ENCODE results near the gene SYNM. TPM values are rescaled to one million over a fixed set of nuclear protein-coding genes. Genes with fewer than 3 reads are reported as not detected.

Gene SYNM
- polyA plus RNA-seq, 2 donors, result 20.3 to 40.8 TPM

GRCh38 chr15:99169769-99170311, 65.0 kb downstream of the SYNM start:
- Histone ChIP-seq H3K4me1 (ENCODE audit: control insufficient read depth in 2 of 2, insufficient read depth in 2 of 2, low read length in 1 of 2) (no peaks in the 10 kb centered on the region), H3K27me3 (ENCODE audit: control insufficient read depth in 1 of 2, insufficient read depth in 2 of 2, low read length in 2 of 2) (no peaks in the 10 kb centered on the region), H3K27ac (ENCODE audit: low read depth in 2 of 2, low read length in 1 of 2) (peak overlapping the region; percentile 81 to 84), H3K36me3 (ENCODE audit: control insufficient read depth in 2 of 2, insufficient read depth in 2 of 2, low read length in 1 of 2) (peaks cover 2 to 18% of the 10 kb centered on the region in 2 donors), H3K9me3 (ENCODE audit: control insufficient read depth in 2 of 2, insufficient read depth in 1 of 2, low read depth in 1 of 2, low read length in 1 of 2) (no peaks in the 10 kb centered on the region), H3K4me3 (ENCODE audit: low read depth in 1 of 2, low read length in 2 of 2) (no peak overlapping the region)
- 71% methylated on average over 10 of the region's 10 CpGs for WGBS, 2 donors

DNA sequence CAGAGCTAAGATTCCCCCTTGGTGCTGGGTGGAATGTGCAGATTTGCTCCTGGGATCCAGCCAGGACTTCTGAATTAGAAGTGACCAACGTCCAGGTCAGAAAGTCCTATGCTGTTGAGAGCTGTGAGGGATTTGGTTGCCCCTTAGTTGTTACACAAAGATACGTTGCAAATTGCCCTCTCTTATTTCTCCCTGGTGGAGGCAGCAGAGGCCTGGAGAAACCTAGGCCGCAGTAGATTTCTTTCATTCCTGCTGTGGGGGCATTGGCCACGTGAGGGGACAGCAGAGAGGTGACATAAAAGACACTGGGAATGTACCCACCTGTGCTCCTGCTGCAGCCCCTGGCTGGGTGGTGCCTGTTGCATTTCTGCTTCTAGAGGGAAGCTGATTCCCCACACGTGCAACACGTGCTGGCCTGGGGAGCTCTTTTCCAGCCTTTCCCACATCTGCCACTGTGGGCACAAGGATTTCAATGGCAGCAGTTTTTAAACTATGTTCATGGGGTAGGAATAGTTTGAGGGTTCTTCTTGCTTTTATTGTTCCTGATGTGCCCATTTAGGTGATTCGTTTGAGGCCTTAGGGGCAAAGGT, 65.7 kb downstream of the SYNM start:
- 72% methylated on average over 7 of the region's 7 CpGs for WGBS, 2 donors
- H3K9me3 ChIP-seq (ENCODE audit: control insufficient read depth in 2 of 2, insufficient read depth in 1 of 2, low read depth in 1 of 2, low read length in 1 of 2), result no peaks in the 10 kb centered on the region
- H3K4me3 ChIP-seq (ENCODE audit: low read depth in 1 of 2, low read length in 2 of 2), result no peak overlapping the region
- H3K36me3 ChIP-seq (ENCODE audit: control insufficient read depth in 2 of 2, insufficient read depth in 2 of 2, low read length in 1 of 2), result peaks cover 2 to 20% of the 10 kb centered on the region in 2 donors
- H3K4me1 ChIP-seq (ENCODE audit: control insufficient read depth in 2 of 2, insufficient read depth in 2 of 2, low read length in 1 of 2), result no peaks in the 10 kb centered on the region
- no peaks in the 10 kb centered on the region for H3K27me3 ChIP-seq (ENCODE audit: control insufficient read depth in 1 of 2, insufficient read depth in 2 of 2, low read length in 2 of 2)
- H3K27ac ChIP-seq (ENCODE audit: low read depth in 2 of 2, low read length in 1 of 2), result peak overlapping the region; percentile 64 to 70

- Histone ChIP-seq H3K4me1 (ENCODE audit: control insufficient read depth in 2 of 2, insufficient read depth in 2 of 2, low read length in 1 of 2) (no peaks in the 10 kb centered on the region), H3K27ac (ENCODE audit: low read depth in 2 of 2, low read length in 1 of 2) (peak overlapping the region; percentile 12 to 20), H3K36me3 (ENCODE audit: control insufficient read depth in 2 of 2, insufficient read depth in 2 of 2, low read length in 1 of 2) (peaks cover 2 to 18% of the 10 kb centered on the region in 2 donors), H3K4me3 (ENCODE audit: low read depth in 1 of 2, low read length in 2 of 2) (no peak overlapping the region), H3K9me3 (ENCODE audit: control insufficient read depth in 2 of 2, insufficient read depth in 1 of 2, low read depth in 1 of 2, low read length in 1 of 2) (no peaks in the 10 kb centered on the region), H3K27me3 (ENCODE audit: control insufficient read depth in 1 of 2, insufficient read depth in 2 of 2, low read length in 2 of 2) (no peaks in the 10 kb centered on the region)
- 95% methylated on average over 4 of the region's 4 CpGs for WGBS, 2 donors
Measured at GRCh38 chr15:99172171-99172570, 67.3 kb downstream of the SYNM start.

DNA sequence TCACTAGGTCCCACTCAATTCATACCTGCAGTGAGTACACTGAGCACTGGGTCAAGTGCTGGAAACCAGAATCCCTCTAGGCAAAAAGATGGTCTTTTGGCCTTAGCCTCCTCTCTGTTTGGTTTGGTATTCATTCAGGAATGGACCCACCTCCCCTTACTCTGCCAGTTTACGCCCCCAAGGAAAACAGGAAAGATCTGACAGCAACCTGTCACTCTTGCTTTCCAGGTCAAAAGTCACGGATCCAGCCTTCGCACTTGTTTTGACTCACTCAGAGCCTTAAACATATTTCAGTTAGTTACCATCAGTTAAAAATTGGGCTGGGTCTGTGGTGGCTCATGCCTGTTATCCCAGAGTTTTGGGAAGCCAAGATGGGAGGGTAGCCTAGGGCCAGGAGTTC, 68.1 kb downstream of the SYNM start:
- no peaks in the 10 kb centered on the region for H3K27me3 ChIP-seq (ENCODE audit: control insufficient read depth in 1 of 2, insufficient read depth in 2 of 2, low read length in 2 of 2)
- H3K27ac ChIP-seq (ENCODE audit: low read depth in 2 of 2, low read length in 1 of 2), result peak overlapping the region; percentile 36 to 41
- peaks cover 2 to 18% of the 10 kb centered on the region in 2 donors for H3K36me3 ChIP-seq (ENCODE audit: control insufficient read depth in 2 of 2, insufficient read depth in 2 of 2, low read length in 1 of 2)
- H3K4me1 ChIP-seq (ENCODE audit: control insufficient read depth in 2 of 2, insufficient read depth in 2 of 2, low read length in 1 of 2), result no peaks in the 10 kb centered on the region
- H3K9me3 ChIP-seq (ENCODE audit: control insufficient read depth in 2 of 2, insufficient read depth in 1 of 2, low read depth in 1 of 2, low read length in 1 of 2), result no peaks in the 10 kb centered on the region
- 88 to 93% methylated on average over 3 of the region's 3 CpGs for WGBS, 2 donors
- no peak overlapping the region for H3K4me3 ChIP-seq (ENCODE audit: low read depth in 1 of 2, low read length in 2 of 2)

DNA sequence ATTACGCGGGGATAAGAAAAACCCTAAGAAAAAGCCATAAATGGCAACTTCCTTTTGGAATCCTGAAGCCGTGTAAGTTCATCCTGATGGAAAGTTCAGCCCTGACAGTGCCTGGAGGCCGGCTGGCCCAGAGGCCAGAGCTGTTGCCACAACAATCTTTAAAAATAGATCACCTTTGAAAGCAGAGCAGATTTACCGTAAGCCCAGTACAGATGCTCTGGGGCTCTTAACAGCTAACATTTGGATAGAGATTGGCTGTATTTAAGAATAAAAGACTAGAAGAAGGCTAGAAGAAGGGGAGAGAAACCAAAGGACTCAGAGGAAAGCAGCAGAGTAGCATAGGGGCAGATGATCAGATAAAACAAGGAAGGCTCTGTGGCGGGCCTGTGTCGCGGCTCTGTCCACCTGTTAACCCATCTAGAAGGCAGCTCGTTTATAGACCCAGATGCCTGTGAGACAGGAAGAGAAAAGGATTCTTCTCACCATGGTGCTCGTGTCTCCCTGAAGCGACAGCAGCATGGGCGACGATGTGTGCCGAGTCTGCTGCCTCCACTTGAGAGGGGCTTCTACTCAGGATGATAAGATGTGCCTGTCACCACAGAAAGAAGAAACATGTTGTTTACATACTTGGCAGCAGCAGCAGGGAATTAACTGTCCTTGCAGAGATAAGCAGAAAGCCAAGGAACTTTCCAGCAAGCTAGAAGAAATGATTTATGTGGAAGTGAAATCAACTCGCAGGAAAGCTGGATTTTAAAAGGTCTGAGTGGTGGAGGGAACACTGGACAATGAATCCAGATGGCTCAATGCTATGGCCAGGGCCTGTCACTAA, 69.9 kb downstream of the SYNM start:
- no peaks in the 10 kb centered on the region for H3K27me3 ChIP-seq (ENCODE audit: control insufficient read depth in 1 of 2, insufficient read depth in 2 of 2, low read length in 2 of 2)
- no peaks in the 10 kb centered on the region for H3K9me3 ChIP-seq (ENCODE audit: control insufficient read depth in 2 of 2, insufficient read depth in 1 of 2, low read depth in 1 of 2, low read length in 1 of 2)
- H3K4me1 ChIP-seq (ENCODE audit: control insufficient read depth in 2 of 2, insufficient read depth in 2 of 2, low read length in 1 of 2), result no peaks in the 10 kb centered on the region
- peak overlapping the region; percentile 40 to 74 for H3K27ac ChIP-seq (ENCODE audit: low read depth in 2 of 2, low read length in 1 of 2)
- H3K36me3 ChIP-seq (ENCODE audit: control insufficient read depth in 2 of 2, insufficient read depth in 2 of 2, low read length in 1 of 2), result peaks cover 2 to 17% of the 10 kb centered on the region in 2 donors
- no peak overlapping the region for H3K4me3 ChIP-seq (ENCODE audit: low read depth in 1 of 2, low read length in 2 of 2)
- WGBS, 2 donors, result 66 to 72% methylated on average over 15 of the region's 15 CpGs

DNA sequence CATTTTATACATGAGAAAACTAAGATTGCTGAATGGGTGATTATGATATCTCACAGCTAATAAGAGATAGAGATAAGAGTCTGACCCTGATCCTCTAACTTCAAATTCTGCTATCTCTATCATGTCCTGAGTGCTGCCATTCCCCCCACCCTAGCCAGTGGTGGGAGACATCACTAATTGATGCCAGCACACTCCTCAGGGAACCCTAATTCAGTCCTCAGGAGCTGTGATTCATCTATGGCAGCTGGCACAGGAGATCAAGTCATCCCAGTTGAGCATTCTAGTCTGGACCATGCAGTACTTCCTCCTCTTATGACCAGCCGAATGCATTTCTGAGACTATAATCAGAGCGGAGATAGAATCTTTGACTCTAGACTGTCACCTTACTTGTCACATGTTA, 71.9 kb downstream of the SYNM start:
- Histone ChIP-seq H3K27ac (ENCODE audit: low read depth in 2 of 2, low read length in 1 of 2) (peak overlapping the region in 1 of 2 donors; percentile 34), H3K4me1 (ENCODE audit: control insufficient read depth in 2 of 2, insufficient read depth in 2 of 2, low read length in 1 of 2) (peaks cover 0 to 2% of the 10 kb centered on the region in 2 donors), H3K9me3 (ENCODE audit: control insufficient read depth in 2 of 2, insufficient read depth in 1 of 2, low read depth in 1 of 2, low read length in 1 of 2) (no peaks in the 10 kb centered on the region), H3K4me3 (ENCODE audit: low read depth in 1 of 2, low read length in 2 of 2) (no peak overlapping the region), H3K36me3 (ENCODE audit: control insufficient read depth in 2 of 2, insufficient read depth in 2 of 2, low read length in 1 of 2) (peaks cover 2 to 12% of the 10 kb centered on the region in 2 donors), H3K27me3 (ENCODE audit: control insufficient read depth in 1 of 2, insufficient read depth in 2 of 2, low read length in 2 of 2) (no peaks in the 10 kb centered on the region)
- WGBS, 2 donors, result 85 to 88% methylated on average over 2 of the region's 2 CpGs

DNA sequence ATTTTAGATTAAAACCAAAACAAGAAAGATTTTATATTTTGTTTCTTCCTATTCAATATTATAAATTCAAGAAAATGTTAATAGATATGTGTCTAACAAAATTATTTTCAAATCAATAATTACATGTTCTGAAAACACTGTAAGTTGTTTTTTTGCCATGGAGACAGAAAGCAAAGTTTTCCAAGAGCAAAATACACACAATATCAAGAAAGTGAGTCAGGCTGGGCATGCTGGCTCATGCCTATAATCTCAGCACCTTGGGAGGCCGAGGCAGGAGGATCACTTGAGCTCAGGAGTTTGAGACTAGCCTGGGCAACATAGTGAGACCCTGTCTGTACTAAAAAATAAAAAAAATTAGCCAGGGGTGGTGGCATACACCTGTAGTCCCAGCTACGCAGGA, 72.8 kb downstream of the SYNM start:
- Histone ChIP-seq H3K9me3 (ENCODE audit: control insufficient read depth in 2 of 2, insufficient read depth in 1 of 2, low read depth in 1 of 2, low read length in 1 of 2) (no peaks in the 10 kb centered on the region), H3K36me3 (ENCODE audit: control insufficient read depth in 2 of 2, insufficient read depth in 2 of 2, low read length in 1 of 2) (peaks cover 0 to 9% of the 10 kb centered on the region in 2 donors), H3K4me1 (ENCODE audit: control insufficient read depth in 2 of 2, insufficient read depth in 2 of 2, low read length in 1 of 2) (peaks cover 0 to 2% of the 10 kb centered on the region in 2 donors), H3K27ac (ENCODE audit: low read depth in 2 of 2, low read length in 1 of 2) (no peak overlapping the region), H3K4me3 (ENCODE audit: low read depth in 1 of 2, low read length in 2 of 2) (no peak overlapping the region), H3K27me3 (ENCODE audit: control insufficient read depth in 1 of 2, insufficient read depth in 2 of 2, low read length in 2 of 2) (no peaks in the 10 kb centered on the region)
- WGBS, 2 donors, result 66 to 85% methylated on average over 2 of the region's 2 CpGs

DNA sequence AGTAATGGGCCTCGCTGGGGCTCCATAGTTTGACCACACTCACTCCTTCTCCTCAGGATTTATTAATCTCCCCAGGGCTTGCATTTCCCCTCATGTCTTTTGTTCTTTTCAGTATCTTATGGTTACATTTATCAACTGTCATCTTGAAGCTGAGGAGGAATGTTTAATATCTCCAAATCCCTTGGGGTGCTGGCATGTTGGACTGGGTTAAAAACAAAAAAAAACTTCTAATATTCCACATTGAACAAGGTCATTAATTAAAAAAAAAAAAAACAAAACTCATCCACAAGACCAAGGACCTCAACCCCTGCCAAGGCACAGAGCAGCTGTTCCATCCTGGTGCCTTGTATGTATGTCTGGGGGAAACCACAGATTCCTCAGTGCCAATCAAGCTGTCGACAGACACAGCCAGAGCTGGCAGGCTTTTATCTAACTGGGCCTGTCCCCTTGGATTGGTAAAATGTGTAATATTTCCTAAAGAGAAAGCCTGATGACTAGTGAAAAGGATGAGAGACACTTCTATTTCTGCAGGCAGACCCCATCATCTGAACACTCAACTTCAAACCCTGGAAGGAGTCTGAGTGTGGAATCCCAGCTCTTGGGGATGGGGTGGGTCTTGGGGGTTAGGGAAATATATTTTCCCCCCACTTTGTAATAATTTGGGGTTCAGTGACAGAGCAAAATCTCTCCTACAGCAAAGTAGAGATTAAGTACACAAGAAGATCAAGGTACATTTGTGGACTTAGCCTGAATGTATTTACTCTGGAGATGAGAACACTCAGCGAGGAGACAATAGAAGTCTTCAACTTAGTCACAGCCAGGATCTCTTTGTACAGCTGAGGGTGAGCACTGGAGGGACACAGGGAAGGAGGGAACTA, 75.4 kb downstream of the SYNM start:
- Histone ChIP-seq H3K4me3 (ENCODE audit: low read depth in 1 of 2, low read length in 2 of 2) (no peak overlapping the region), H3K27me3 (ENCODE audit: control insufficient read depth in 1 of 2, insufficient read depth in 2 of 2, low read length in 2 of 2) (no peaks in the 10 kb centered on the region), H3K9me3 (ENCODE audit: control insufficient read depth in 2 of 2, insufficient read depth in 1 of 2, low read depth in 1 of 2, low read length in 1 of 2) (no peaks in the 10 kb centered on the region), H3K4me1 (ENCODE audit: control insufficient read depth in 2 of 2, insufficient read depth in 2 of 2, low read length in 1 of 2) (peaks cover 0 to 2% of the 10 kb centered on the region in 2 donors), H3K36me3 (ENCODE audit: control insufficient read depth in 2 of 2, insufficient read depth in 2 of 2, low read length in 1 of 2) (peaks cover 0 to 2% of the 10 kb centered on the region in 2 donors), H3K27ac (ENCODE audit: low read depth in 2 of 2, low read length in 1 of 2) (peak overlapping the region in 1 of 2 donors; percentile 5)
- WGBS, 2 donors, result 52 to 69% methylated on average over 3 of the region's 3 CpGs

DNA sequence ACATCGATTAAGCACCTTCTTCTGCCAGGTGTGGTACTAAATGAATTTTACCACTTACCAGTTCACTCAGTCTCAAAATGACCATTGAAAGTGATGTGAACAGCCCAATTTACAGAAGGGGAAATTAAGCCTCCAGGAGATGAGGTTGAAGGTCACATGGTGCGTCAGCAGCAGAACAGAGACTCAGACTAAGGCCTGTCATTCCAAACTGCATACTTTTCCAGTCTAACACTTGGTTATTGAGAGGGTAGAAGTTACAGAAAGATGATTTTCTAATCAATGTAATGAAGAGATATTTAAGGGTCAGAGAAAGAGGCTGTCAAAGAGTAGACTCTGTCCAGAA, 76.1 kb downstream of the SYNM start:
- peaks cover 0 to 2% of the 10 kb centered on the region in 2 donors for H3K36me3 ChIP-seq (ENCODE audit: control insufficient read depth in 2 of 2, insufficient read depth in 2 of 2, low read length in 1 of 2)
- peaks cover 0 to 2% of the 10 kb centered on the region in 2 donors for H3K4me1 ChIP-seq (ENCODE audit: control insufficient read depth in 2 of 2, insufficient read depth in 2 of 2, low read length in 1 of 2)
- H3K9me3 ChIP-seq (ENCODE audit: control insufficient read depth in 2 of 2, insufficient read depth in 1 of 2, low read depth in 1 of 2, low read length in 1 of 2), result no peaks in the 10 kb centered on the region
- 75 to 90% methylated on average over 2 of the region's 2 CpGs for WGBS, 2 donors
- no peak overlapping the region for H3K4me3 ChIP-seq (ENCODE audit: low read depth in 1 of 2, low read length in 2 of 2)
- no peaks in the 10 kb centered on the region for H3K27me3 ChIP-seq (ENCODE audit: control insufficient read depth in 1 of 2, insufficient read depth in 2 of 2, low read length in 2 of 2)
- peak overlapping the region in 1 of 2 donors; percentile 61 for H3K27ac ChIP-seq (ENCODE audit: low read depth in 2 of 2, low read length in 1 of 2)

Measured in esophagus (tissue), 2 donors.